ENCODE data around the gene MAFG. TPM values are rescaled to one million over a fixed set of nuclear protein-coding genes. Genes with fewer than 3 reads are reported as not detected.
A peak's percentile ranks its signal among the peaks of the same experiment; 100 is the strongest.

Gene MAFG
- total RNA-seq, 1 experiment from 2014 or later = 49.7 TPM

DNA sequence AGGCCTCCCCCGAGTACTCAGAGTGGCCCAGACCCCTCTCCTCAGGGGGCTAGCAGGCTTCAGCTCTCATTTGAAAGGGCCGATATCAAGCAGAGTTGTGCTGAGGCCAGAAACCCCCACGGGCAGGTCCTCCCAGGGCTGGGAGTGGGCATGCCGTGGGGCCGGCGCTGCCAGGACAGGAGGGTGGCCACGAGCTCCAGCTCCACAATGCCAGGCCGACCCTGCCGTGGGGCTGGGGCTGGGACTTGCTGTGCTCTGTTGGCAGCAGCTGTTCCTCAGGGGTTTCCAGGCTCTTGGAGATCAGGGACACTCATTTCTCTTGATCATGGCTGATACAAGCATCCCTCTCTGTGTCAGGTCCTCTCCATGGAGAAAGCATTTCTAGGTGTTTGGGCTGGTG is 28.6 kb downstream of the MAFG start:
- H3K36me3 ChIP-seq (ENCODE audit: insufficient read depth, low read length, poor library complexity, severe bottlenecking) = peaks cover 24% of the 10 kb centered on the region
- no peaks in the 10 kb centered on the region for H3K27me3 ChIP-seq (replicated peaks; ENCODE audit: insufficient read depth, low read depth, low read length, poor library complexity)
- ChIA-PET POLR2A (ENCODE audit: low non-redundant PET) (no interaction called here), CTCF (no interaction called here)
- no peaks in the 10 kb centered on the region for H3K9me3 ChIP-seq (ENCODE audit: low read depth, low read length, poor library complexity, severe bottlenecking)
- TF ChIP-seq, protein P1, sequence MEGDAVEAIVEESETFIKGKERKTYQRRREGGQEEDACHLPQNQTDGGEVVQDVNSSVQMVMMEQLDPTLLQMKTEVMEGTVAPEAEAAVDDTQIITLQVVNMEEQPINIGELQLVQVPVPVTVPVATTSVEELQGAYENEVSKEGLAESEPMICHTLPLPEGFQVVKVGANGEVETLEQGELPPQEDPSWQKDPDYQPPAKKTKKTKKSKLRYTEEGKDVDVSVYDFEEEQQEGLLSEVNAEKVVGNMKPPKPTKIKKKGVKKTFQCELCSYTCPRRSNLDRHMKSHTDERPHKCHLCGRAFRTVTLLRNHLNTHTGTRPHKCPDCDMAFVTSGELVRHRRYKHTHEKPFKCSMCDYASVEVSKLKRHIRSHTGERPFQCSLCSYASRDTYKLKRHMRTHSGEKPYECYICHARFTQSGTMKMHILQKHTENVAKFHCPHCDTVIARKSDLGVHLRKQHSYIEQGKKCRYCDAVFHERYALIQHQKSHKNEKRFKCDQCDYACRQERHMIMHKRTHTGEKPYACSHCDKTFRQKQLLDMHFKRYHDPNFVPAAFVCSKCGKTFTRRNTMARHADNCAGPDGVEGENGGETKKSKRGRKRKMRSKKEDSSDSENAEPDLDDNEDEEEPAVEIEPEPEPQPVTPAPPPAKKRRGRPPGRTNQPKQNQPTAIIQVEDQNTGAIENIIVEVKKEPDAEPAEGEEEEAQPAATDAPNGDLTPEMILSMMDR (conservative IDR thresholded peaks at IDR 0.05; ENCODE audit: low read depth, low read length) = no peak
- TF ChIP-seq EZH2 (IDR thresholded peaks at IDR 0.05; ENCODE audit: borderline replicate concordance, low read depth, low read length, poor library complexity, severe bottlenecking) = no peak
- peak overlapping the region; percentile 51 for H3K27ac ChIP-seq (ENCODE audit: low read depth, low read length, poor library complexity, severe bottlenecking)
- no TSS peak for BruUV-seq (replicated peaks)
- DNase-seq (ENCODE audit: low spot score) = no peak
- H3K4me3 ChIP-seq (ENCODE audit: low read depth, low read length, poor library complexity, severe bottlenecking) = no peak overlapping the region
- H3K4me1 ChIP-seq (ENCODE audit: insufficient read depth, low read length, poor library complexity, severe bottlenecking) = peaks cover 11% of the 10 kb centered on the region
- intact Hi-C loops (cut with micrococcal nuclease; ENCODE audit: unreplicated experiment) = no loop called here

DNA sequence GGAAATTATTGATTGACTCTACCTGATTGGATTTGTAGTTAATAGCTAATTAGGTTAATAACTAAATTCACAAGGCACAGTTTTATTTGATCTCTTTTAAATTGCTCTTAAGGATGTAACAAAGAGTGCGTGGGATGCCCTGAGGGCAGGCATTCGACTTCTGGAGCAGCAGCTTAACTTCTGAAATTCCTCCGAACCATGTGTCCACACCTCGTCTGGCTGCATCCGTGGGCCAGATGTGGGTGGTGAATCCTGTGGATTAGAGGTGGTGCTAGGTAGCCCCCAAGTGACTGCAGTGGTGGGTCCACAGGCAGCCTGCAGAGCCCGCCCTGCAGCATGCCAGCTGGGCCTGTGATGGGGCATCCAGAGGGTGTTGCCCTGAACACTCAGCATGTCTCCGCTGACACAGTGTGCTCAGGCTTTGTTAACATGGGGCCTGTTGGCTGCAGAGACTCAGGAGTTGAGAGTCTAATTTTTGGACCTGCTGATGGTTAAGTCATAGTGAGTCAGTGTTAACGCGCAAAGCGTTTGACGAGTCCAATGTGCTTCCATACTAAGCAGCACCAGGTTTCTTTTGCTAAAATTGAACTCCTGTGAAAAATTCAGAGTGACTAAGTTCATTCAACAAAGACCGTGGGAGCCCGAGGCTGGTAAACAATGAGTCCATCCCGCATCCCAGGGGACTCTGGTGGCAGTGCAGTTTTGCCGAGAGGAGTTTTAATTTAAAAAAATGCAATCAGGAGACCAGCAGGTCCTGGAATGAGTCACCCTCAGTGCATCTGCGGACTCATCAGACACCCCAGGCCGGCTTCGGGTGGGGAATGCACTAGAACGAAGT is 29.3 kb downstream of the MAFG start:
- CTCF ChIA-PET = no interaction called here
- no peaks in the 10 kb centered on the region for H3K9me3 ChIP-seq (ENCODE audit: low read depth, low read length, poor library complexity, severe bottlenecking)

DNA sequence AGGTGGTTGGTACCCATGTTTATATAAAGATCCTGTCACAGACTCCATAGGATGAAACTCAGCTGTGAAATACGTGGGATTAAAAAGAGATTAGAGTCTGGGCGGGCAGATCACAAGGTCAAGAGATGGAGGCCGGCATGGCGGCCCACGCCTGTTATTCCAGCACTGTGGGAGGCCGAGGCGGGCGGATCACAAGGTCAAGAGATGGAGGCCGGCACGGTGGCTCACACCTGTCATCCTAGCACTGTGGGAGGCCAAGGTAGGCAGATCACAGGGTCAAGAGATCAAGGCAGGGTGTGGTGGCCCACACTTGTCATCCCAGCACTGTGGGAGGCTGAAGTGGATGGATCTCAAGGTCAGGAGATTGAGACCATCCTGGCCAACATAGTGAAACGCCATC is 32.1 kb downstream of the MAFG start:
- Histone ChIP-seq H3K36me3 (ENCODE audit: insufficient read depth, low read length, poor library complexity, severe bottlenecking) (peaks cover 25% of the 10 kb centered on the region), H3K4me1 (ENCODE audit: insufficient read depth, low read length, poor library complexity, severe bottlenecking) (peaks cover 6% of the 10 kb centered on the region), H3K27ac (ENCODE audit: low read depth, low read length, poor library complexity, severe bottlenecking) (no peak overlapping the region), H3K27me3 (replicated peaks; ENCODE audit: insufficient read depth, low read depth, low read length, poor library complexity) (no peaks in the 10 kb centered on the region), H3K9me3 (ENCODE audit: low read depth, low read length, poor library complexity, severe bottlenecking) (no peaks in the 10 kb centered on the region), H3K4me3 (ENCODE audit: low read depth, low read length, poor library complexity, severe bottlenecking) (no peak overlapping the region)
- POLR2A ChIA-PET (ENCODE audit: low non-redundant PET) = no interaction called here
- no peak for DNase-seq (ENCODE audit: low spot score)
- no peak for TF ChIP-seq EZH2 (IDR thresholded peaks at IDR 0.05; ENCODE audit: borderline replicate concordance, low read depth, low read length, poor library complexity, severe bottlenecking)
- TF ChIP-seq, protein P1 (conservative IDR thresholded peaks at IDR 0.05; ENCODE audit: low read depth, low read length) = no peak
- BruUV-seq (replicated peaks) = no TSS peak
- CTCF ChIA-PET = no interaction called here
- intact Hi-C loops (cut with micrococcal nuclease; ENCODE audit: unreplicated experiment) = no loop called here

More for the DNA sequence above, 29.3 kb downstream of the MAFG start:
- POLR2A ChIA-PET (ENCODE audit: low non-redundant PET) = no interaction called here
- TF ChIP-seq, protein P1 (conservative IDR thresholded peaks at IDR 0.05; ENCODE audit: low read depth, low read length) = no peak
- TF ChIP-seq EZH2 (IDR thresholded peaks at IDR 0.05; ENCODE audit: borderline replicate concordance, low read depth, low read length, poor library complexity, severe bottlenecking) = no peak
- DNase-seq (ENCODE audit: low spot score) = peak; percentile 85
- no peaks in the 10 kb centered on the region for H3K27me3 ChIP-seq (replicated peaks; ENCODE audit: insufficient read depth, low read depth, low read length, poor library complexity)
- no peak overlapping the region for H3K4me3 ChIP-seq (ENCODE audit: low read depth, low read length, poor library complexity, severe bottlenecking)
- peaks cover 11% of the 10 kb centered on the region for H3K4me1 ChIP-seq (ENCODE audit: insufficient read depth, low read length, poor library complexity, severe bottlenecking)
- H3K27ac ChIP-seq (ENCODE audit: low read depth, low read length, poor library complexity, severe bottlenecking) = peak overlapping the region; percentile 51
- BruUV-seq (replicated peaks) = no TSS peak
- peaks cover 24% of the 10 kb centered on the region for H3K36me3 ChIP-seq (ENCODE audit: insufficient read depth, low read length, poor library complexity, severe bottlenecking)
- intact Hi-C loops (cut with micrococcal nuclease; ENCODE audit: unreplicated experiment) = no loop called here
